ENCODE results near the gene KIFC1.

KIFC1 gene

DNA sequence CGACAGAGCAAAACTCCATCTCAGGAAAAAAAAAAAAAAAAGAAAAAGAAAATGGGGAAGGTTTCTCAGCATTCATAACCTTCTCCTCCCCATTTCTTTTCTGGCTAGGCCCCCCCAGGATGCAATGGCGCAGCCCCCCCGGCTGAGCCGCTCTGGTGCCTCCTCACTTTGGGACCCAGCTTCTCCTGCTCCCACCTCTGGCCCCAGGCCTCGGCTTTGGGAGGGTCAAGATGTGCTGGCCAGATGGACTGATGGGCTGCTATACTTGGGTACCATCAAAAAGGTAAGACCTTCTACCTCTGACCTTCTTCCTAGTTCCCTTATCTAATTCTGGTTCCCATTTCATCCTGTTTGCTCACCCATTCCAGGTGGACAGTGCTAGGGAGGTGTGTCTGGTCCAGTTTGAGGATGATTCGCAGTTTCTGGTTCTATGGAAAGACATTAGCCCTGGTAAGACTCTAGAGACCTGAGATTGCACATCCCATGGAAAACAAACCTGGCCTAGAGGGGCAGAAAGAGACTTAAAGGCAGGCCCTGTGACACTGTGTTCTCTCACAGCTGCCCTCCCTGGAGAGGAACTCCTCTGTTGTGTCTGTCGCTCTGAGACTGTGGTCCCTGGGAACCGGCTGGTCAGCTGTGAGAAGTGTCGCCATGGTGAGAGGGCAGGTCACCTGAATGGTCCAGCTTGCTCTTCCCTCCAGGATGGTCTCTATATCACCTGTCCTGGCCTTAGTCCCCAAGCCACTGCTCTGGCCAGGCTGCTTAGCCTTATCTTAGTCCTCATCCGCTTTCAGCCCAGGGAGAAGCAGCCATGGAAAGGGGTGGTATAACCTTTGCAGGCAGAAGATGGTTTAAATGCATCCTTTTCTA is 20.8 kb downstream of the KIFC1 start:
- no peak for FAIRE-seq

DNA sequence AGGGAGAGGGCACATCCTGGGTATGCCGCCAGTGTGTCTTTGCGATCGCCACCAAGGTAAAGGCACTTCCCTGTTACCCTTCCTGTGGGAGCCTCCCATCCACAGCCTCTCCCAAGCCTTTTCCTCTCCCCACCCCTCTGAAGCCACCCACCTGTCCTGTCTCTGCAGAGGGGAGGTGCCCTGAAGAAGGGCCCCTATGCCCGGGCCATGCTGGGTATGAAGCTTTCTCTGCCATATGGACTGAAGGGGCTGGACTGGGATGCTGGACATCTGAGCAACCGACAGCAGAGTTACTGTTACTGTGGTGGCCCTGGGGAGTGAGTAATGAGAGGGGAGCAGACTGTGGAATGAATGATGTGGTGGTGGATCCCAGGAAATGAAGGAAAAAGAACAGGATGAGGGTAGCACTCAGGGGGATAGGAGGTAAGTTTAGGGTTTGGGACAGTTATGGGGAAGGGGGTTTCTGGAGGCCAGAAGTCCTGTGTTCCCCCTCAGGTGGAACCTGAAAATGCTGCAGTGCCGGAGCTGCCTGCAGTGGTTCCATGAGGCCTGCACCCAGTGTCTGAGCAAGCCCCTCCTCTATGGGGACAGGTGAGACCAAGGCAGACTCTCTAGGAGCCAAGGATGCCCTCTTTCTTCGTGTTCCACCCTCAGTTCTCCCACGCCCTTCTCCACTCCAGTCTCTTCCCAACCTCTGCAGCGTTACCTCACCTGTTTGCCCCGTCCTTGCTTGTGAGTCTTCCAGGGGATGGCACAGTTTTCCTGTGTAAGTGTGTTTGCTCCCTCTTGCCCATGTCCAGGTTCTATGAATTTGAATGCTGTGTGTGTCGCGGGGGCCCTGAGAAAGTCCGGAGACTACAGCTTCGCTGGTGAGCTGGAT is 21.9 kb downstream of the KIFC1 start:
- no peak for FAIRE-seq

DNA sequence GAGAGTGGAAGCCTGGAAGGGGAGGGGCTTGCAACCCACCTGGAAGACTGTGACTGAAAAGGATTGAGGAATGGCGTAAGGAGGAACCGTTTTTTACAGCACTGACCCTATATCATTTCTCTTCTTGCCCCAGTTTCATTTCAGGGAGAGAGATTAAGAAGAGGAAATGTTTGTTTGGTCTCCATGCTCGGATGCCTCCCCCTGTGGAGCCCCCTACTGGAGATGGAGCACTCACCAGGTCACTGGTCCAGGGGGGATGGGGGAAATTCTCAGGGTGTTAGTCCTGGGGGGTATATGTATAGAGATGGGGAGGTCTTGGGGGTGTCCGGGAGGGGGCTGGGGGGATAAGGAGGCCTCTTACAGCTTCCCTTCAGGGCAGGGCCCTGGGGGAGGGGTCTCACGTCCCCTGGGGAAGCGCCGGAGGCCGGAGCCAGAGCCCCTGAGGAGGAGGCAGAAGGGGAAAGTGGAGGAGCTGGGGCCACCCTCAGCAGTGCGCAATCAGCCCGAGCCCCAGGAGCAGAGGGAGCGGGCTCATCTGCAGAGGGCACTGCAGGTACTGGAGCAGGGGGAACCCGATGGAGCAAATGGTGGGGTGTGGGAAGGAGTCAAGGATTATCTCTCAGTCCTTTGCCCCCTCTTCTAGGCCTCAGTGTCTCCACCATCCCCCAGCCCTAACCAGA is 23.1 kb downstream of the KIFC1 start:
- no peak for FAIRE-seq

DNA sequence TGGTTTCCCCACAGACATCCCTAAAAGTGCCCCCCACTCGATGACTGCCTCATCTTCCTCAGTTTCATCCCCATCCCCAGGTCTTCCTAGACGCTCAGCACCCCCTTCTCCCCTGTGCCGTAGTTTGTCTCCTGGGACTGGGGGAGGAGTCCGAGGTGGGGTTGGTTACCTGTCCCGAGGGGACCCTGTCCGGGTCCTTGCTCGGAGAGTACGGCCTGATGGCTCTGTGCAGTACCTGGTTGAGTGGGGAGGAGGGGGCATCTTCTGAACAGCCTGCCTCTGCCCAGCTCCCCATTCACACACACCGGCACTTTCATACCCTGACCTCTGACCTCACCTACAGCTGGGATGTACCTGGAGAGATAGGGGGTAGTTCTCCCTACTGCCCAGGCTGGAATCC is 24.2 kb downstream of the KIFC1 start:
- FAIRE-seq = no peak

DNA sequence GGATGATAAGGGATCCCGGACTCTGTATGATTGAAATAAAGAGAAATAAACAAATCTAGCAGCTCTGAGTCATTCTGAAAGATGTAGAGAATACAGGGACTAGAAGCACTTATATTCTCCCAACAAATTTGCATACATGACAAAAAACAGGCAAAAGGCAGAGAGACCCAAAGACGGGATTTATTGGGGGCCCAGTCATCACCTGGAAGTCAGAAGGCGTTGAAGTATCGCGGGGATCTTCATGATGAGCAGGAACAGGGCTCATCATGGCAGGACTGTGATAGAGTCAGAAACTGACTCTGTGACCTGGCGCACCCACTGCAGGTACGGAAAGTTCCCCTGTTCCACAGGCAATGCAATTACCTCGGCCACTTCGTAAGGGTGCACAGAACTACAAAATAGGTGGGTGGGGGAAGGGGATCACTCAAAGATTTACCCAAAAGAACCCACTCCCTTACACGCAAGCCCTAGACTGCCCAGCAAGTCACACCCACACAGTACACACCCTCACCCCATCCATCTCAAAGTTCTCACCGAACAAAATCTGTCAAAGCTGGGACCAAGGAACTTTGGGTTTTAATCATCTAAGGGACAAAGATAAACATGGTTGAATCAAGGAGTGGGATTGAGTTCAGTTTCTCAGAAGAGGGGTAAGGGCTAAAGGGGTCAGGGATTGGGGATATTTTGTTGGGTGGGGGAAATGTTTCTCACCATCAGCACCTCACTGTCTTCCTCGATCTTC is 24.9 kb downstream of the KIFC1 start:
- no peak for FAIRE-seq

DNA sequence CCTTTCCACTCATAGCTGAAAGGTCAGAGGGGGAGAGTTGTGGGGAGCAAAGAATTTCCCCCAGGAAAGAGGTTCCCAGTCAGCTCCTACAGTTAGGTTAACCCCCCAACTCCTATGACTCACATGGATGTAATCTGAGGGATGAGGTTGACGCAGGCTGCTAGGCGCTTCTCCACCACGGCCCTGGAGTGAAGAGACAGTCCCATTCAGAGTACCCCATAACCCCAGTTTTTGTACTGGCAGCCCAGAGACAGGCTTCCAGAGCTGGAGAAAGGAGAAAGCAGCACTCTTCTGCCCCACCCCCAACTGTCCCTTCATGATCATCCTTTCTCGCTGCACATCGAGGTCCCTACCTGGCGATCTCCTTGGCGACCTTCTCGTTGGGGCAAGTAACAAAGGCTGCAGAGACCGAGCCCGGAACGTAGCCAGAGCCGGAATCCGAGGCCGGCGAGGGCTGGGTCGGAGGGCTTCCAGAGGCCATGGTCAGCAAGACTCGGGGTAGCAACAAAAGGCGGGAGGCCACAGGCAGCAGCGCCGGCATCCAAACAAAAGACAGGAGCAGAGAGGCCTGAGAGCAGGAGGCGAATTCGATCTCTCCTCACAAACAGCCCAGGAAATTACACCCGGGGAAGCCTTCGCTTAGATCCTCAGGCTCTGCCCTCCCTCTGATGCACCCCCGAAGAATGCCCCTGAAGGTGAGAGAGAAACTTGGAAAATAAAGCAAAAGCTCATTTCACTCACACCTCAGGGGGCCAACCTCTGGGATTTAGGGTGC is 25.7 kb downstream of the KIFC1 start:
- FAIRE-seq = no peak

DNA sequence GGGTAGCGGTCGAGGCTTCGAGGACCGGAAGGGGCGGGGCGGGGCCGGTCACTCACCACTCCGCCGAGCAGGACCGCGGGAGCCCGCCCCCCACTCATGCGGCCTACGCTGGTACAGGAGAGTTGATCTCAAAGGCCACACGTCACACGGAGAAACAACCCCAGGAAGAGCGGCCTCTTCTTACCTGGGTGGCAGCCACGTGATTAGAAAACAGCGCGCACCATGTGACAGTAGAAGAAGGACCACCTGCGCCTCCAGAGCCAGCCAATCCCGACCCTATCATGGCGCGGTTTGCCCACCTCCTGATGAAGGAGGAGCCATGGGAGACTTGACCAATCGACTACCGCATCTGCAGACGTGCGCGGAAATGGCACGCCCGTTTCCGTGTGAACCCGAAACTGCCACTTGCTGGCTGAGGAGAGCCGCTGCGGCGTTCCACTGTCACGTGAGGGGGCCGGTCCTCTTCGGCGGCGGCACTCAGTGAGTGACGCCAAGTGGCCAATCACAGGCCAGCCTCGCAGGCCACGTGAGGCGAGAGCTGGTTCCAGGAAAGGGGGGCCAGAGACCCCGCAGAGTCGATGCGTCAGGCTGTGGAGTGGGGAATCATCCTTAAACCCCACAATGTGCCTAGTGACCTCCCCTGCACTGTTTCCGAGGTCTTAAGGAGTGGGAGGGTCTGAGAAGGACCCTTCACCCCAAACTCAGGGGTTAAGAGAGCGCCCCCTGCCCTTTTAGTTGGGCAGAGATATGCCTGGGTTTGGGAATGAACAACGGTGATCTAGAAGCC is 26.5 kb downstream of the KIFC1 start, which contains the start of gene CUTA:
TSS of gene CUTA (minus strand) at position 205 of the 787 bp plus-strand sequence. CDS start at position 98, 107 bp downstream.
- FAIRE-seq = peak; percentile 96

DNA sequence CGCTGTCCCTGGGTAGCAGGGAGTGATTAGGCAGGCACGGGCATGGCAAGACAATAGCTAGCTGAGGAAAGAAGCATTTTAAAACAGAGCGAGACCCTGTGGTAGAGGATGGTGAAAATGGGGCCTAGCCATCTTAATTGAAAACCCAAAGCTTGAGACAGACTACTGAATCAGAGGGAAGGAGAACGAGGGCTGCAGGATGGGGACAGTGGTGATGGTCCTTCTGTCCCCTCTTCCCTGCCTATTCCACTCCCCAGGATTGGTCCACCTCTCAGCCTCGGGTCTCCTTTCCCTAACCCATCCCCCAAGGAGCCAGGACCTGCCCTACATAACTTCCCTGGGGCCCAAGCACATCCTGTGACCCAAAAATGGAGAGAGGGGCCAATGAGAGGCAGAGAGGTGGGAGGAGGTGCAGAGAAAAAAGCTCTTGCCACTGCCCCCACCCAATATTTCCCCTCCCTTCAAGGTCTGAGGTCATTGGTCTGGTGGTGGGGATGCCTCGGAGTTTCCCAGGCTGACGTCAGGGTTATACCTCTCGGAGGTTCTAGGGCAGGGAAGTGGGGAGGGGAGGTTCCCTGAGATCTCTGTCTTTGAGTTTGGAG is 27.2 kb downstream of the KIFC1 start:
- no peak for FAIRE-seq

DNA sequence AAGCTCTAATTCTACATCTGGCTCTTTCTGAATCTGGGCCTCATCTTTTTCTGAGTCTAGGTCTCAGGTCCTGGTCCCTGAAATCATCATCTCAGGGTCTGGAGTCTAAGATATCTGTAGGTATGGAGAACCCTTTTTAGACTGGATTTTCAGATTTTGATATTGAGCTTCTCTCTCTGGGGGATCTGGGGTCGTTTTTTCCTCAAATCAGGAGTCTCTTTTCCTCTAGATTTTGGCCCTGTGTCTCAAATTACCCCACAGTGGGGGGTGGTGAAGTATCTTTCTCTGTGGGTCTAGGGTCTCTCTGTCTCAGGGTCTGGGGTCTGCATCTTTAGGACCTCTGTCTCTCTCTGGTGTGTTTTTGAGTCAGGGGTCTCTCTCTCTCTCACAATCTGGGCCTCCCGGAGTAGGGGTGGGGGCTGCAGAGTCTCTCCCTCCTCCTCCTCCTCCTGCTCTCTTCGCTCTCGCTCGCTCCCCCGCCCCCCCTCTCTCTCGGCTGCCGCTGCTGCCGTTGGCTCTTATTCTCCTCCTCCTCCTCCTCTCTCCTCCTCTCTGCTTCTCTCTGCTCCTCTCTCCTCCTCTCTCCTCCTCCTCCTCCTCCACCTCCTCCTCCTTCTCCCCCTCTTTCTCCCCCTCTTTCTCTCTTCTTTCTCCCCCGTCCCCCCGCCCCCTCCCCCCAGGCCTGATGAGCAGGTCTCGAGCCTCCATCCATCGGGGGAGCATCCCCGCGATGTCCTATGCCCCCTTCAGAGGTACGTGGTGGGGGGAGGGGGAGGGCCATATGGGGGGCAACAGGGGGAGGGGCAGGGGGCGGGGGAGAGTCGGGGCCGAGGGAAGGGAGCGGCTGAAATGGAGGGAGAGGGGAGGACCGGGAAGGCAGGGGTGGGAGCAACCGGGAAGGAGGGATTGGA is 28.2 kb downstream of the KIFC1 start, which contains the start of gene SYNGAP1:
TSS of gene SYNGAP1 (plus strand) at position 486 of the 911 bp plus-strand sequence. CDS start at position 686, 200 bp downstream.
- FAIRE-seq = no peak

DNA sequence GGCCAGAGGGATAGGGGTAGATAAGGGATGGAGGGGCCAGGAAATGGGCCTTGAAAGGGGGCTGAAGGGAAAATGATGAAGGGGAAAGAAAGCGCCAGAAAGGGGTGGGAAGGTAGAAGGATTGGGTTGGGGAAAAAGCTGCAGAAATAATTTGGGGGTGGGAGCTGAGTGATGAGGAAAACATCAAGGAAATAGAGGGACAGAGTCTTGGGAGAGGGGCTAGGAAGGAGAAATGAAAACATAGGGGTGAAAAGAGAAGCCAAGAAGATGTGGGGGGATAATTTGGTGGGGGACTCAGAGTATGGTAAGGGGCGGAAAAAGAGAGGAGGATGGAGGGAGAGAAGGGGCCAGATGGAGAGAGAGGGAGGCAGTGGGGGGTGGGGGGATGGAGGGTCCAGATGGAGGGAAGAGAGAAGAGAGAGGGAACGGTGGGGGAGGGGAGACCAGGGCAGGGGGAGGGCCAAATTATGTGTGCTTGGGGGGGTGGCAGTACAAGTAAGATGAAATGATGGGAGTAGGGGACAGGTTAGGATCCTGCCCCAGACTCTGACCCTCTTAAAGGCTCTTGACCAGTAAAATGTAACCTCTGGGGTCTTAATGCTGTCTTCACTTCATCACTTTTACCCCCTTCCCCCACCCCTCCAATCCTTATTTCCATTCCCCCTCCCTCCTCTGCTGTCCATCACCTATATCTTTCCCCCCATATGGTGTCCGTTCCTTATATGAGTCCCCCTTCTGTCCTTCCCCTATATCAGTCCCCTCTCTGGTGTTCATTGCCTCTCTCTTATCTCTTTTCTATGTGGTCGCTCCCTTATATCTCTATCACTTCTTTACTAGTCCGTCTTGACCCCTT is 29.1 kb downstream of the KIFC1 start:
- no peak for FAIRE-seq

DNA sequence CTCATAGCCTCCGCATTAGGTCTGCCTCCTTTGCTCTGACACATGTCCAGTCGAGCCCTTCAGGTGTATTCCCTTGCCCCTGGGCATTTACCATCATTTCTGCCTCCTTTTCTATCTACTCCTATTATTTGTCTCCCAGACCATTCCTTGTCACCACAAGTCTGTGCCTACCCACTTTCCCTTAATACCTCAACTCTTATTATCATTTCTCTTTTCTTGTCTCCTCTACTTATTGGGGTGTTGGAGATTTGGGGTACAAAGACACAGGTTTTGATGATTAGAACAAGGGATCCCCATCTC is 29.7 kb downstream of the KIFC1 start:
- FAIRE-seq = no peak

DNA sequence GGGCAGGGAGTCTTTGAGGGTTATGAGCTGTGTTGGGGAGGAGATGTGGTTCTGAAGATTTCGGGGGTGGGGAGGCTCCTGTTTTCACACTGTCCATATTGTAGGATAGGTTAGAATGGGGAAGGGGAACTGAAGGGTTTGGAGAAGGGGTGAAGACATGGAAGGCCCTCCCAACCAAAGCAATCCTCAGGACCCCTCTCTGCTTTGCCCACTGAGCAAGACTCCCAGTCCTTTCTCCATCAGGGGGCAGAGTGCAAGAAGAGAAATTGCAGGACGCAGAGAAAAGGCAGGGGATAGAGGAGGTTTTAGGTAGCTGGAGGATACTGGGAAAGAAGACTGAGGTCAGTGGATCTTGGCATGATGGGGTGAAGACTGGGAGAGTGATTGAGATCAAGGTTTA is 32.2 kb downstream of the KIFC1 start:
- FAIRE-seq = no peak

DNA sequence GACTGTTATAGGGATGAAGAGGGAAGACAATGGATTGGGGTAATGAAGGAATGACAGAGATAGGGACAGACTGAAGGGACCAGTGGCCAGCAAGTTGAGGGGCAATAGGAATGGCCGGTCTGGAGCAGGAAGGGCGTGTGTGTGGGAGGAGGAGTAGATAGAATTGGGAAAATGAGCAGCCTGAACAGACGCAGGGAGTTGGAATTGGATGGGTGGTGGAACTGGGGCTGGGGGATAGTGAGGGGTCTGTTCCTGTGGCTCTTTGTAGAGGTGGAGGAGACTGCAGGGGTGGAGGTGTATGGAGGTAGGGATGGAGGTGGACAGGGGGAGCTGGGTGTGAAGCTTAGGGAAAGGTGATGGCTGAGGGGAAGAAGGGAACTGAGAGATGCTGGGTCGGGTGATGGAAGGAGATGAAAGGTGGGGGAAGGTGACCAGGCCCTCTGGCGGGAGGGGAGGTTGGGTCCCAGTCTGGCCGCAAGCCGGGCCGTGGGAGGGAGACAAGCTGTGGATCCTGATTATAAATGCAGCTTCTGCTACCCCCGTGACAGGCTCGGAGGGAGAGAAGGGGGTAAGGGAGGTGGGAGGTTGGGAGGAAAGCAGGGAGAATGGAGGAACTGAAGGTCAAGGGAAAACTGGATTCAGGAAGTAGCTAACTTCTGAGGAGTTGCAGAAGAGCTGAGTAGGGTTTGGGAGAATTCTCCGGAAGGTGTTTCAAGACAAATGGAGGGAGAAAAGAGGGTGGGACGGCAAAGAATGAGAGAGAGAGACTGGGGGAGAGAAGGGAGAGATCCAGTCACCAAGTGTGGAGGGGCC is 33.4 kb downstream of the KIFC1 start:
- FAIRE-seq = no peak

DNA sequence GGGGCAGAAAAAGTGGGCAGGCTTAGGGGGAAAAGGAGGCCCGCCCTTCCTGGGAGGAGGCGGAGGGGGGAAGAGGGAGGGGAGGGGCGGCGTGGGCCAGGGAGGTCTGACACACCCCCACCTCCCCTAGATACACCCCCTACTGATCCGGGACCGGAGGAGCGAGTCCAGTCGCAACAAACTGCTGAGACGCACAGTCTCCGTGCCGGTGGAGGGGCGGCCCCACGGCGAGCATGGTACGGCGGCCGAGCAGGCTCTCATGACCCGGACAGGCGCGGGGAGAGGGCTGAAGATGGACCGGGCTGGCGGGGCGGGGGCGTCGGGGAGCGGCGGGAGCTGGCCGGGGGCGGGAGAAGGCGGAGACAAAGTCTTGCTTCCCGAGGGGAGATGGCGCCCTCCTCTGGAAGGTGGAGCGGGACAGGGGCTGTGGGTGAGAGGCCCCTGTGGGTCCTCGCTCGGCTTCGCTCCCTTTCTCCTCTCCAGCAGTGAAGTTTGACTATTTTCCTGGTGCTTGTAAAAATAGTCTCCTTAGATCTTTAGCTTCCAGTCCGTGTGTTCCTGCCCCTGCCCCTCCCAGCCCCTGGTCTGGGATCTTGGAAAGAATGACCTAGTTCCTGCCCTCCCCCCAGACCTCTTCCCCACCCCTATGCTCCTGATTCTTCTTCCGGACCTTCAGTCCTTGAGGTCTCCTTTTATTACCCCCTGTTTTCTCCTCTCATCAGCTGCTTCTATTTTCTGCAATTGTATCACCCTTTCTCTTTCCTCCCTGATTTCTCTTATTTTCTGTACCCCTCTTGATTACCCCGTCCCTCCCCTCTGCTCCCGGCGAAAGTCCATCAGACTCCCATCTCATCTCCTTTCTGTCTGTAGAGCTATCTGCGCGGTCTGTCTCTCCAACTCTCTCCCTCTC is 34.3 kb downstream of the KIFC1 start:
- no peak for FAIRE-seq

DNA sequence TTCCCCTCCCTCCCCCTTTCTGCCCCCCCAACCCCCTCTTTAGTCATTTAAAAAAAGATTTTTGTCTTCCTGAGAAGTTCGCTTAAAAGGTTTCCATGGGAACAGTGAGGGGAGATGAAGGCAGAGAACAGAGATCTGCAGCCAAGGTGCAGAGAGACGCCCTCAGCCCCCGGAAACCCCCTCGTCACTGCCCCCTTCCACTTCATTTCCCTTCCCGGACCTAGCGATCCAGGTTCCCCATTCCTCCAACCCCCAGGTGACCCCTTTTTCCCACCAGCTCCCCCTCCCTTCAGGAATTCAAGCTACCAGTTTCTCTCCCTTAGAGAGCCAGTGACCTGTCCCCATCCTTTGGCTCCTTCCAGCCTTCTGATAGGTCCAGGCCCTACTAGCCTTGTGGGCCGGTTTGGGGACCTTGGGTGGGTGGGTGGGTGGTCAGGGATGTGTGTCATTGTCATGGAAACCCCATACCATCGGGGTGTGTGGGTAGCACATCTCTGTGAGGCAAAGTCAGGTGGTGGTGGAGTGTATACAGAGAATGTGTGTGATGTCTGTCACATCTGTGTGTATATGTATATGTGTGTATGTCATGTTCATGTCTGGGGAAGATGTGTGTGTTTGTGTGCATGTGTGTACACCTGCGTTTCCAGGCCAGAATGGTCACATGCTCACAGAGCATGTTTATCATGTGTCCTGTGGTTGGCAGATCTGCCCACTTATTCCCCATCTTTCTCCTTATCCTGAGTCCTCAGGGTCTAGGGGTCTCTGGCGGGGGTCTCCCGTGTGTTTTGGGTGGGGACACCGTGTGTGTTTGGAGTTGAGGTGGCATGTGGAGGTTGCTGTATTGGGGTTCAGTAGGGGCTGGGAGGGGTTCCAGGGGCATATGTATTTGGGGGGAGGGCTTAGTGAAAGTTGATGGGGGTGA is 35.2 kb downstream of the KIFC1 start:
- no peak for FAIRE-seq

Measured in TTC549 (cell line).